DMS153 treated with DMSO at 0.1 percent for 48 hours (cell line): Measurements from ENCODE around the gene ANKRD10.

Experiments used
- DNase-seq: peaks from one replicate; lab custom pipeline; 2025; ENCODE audit not compliant: unreplicated experiment; lab: John Stamatoyannopoulos, UW

ANKRD10 gene

DNA sequence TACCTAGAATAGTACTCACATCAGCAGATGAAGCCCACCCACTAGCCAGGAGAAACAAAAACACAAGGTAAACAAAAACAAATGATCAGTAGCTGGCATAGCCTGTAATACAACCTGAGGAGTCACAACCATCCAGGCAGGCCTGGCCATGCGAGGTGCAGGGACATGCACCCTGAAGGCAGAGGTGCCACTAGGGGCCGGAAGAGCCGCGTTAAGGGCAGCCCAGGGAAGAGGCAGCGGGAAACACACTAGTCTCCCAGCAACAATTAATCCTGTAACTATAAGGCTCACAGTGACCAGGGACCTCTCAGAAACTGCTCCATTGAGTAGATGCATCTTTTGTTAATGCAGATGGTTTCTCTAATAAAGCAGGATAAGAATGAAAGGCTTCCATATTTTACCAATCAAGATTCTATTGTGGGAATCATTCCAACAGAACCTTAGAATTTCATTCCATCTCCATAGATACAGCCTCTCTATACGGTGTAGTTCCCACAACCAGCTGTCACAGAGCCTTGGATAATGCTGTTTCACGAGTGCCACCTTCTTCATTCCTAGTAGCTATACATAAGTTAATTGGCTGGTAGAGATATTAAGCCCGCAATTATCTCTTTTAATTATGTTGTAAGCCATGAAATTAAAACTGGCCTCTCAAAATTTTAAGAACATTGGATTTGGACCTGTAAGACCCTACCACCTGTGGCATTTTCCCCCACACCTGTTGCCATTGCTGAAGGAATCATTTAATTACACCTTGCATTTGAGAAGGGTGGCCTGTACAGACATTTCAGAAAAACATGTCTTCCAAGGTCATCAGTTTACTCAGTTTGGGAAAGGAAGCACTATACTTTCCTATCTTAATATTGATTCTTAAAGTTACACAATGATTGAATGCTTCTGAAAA, 28.7 kb downstream of the ANKRD10 start:
- no peak for DNase-seq

DNA sequence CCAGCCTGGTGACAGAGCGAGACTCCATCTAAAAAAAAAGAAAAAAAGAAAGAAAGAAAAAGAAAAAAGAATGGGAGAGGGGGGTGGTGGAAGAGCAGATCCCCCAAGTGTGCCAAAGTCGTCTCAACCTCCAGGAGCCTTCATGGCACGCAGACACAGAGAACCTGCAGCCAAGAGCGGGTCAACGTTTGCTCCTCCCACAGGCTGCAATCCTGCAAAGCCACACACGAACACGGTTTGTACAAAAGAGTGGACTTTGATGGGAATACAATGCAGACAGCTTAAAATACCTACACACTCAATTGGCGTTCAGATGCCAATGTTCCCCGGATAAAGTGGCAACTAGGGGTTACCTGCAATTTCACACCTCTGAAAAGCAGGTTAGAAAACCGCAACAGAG, 29.4 kb downstream of the ANKRD10 start:
- no peak for DNase-seq

DNA sequence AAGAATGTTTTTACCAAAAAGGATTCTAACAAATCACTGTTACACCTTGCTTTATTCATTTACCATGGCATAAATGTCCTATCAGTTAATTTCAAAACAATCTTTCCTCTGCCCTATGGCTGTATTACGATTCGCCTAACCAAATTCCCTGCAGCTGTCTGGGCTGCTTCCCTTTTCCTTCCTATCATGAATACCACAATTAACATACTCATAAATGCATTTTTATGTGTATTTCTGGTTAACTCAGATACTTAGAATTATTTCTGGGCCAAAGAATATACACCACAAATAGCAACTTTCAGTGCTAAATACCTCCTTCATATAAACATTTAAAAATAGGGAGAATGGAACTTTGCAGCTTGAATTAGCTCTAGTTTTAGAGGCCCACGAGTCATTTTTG, 30.4 kb downstream of the ANKRD10 start:
- no peak for DNase-seq

DNA sequence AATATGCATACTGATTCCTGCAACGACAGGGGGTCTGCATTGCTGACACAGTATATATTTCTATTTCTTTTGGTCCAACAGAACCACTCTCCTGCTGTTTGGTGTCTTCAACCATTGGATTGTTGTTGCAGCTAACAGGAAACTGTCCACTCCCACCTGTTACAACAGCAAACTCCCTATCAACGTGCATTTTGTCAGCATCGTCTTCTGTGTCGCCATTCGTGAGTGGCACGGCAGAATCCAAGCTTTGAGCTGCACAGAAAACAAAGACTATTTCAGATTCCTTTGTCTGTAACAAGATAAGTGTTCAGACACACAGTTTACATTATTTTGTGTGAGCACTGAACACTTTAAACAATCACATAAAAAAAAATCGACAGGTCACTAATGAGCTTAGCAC, 31.3 kb downstream of the ANKRD10 start:
- no peak for DNase-seq

DNA sequence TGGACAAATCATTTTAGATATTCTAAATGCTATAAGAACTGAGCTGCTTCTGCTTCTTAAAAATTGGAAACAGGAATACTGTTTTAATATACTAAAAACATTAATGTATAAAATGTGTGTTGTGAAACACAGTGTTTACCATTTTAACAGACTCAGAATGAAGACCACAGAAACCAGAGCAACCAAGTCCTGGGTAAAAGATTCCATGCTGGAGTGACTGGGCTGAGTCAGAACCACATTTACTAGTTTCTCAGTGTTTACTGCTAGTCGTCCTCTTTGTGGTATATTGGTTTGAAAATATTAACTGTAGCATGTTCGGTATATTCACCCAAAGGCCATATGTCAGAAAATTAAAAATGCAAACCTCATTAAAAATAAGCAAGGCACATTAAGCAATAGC, 31.9 kb downstream of the ANKRD10 start:
- DNase-seq = no peak

DNA sequence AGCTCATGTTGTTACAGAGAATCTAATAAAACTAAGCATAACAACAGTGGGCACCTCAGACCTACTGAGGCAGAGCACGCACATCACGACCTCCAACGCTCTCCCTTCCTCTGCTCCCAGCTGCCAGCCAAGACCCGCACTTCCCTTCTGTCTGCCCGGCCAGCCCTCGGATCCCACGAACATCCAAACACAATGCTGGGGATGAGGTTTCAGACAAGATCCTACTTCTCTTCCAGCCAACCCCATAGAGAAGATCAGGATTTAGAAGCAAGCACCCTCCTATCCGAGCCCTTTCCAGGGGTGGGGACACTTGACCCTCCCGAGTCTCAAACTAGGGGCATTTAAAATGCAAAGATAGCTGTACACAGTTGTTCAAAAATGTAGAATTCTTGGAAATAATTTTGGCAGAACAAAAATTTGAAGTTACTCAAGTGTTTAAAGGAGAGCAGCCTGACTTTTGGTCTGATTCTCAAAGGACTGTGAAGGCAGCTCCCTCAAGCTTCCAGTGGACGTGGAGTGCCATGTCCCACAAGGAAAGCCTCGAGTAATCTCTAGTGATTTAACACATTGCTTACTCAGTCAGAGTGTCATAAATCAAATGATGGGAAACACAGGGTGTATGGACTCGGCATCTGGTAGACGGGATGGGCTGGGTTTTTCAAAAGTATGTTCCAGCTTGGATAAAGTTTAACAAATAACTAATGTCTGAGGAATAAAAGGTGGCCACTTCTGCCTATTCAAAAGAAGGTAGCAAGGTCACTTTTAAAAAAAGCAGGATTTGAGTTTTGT, 32.8 kb downstream of the ANKRD10 start:
- DNase-seq = no peak

DNA sequence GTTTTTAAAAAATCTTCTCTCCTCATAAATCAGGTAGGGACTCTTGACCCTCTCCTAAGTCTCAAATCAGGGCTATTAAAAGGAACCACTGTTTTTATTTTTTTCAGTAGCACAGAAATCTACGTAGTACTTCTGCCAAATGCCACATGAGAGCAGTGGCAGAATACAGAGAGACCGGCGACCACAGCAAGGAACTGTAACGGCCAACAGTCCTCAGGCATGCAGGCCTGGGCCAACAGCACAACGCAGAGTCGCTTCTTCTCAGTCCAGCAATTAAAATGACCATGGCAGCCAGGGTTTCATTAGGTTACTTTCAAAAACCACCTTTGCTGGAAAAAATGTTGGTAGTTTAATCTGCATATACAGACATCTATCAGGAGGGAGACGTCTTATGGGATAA, 34.2 kb downstream of the ANKRD10 start:
- no peak for DNase-seq

DNA sequence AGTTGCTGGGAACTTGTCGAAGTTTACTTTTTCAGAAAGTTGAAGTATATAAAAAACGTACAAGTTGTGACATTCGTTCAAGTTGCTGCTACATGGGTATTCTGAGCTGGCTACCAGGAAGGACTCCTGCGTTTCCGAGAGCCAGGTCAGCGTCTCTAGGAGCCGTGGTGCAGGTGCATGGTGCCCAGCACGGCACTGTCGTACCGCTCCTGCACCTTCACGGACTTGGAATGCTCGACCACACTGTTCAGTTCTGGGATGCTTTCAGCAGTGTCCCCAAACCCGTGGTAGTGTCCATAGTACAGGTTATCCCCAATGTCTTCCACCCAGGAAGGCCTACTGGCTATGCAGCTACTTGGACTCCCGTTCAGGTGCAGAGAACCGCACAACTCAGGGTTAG, 35.4 kb downstream of the ANKRD10 start:
- DNase-seq = no peak

DNA sequence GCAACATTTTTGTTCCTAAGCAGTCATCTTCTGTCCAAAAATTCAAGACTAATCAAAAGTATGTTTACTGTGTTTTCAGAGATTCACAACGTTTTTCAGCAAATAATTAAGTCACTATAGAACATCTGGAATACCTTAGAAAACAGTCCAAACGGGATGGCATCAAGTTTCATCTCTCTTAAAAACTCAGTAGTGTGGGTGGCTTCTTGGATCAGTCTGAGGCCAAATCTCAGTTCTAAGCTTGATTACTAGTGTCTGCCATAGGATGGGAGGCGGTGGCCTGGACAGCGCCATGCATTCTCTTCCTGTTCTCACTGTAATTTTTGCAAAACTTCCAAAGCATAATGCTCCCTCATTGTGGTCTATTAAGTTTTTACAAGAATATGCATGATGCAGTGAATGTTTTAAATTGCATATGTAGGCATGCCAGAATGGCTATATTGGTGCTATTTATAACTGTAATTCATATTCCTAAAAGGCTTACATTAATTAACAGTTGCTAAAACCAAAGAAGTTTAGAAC, 37.1 kb downstream of the ANKRD10 start:
- DNase-seq = no peak

DNA sequence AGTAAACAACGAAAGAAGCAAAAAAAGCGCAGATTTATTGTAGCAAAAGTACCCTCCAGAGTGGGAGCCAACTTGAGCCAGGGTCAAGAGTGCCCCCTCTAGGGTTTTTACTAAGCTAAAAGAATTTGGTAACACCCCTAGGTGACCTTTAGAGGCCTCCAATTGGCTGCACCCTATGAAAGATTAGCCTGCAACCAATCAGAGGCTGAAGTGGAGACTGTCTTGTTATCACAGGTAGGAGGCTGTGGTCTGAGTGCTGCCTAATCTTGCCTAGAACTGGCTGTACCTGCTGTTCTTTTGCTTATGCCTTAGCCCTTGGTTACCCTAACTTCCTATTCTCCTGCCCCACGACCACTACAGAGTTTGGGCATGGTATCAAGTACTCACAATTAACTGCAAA, 38.3 kb downstream of the ANKRD10 start:
- no peak for DNase-seq

DNA sequence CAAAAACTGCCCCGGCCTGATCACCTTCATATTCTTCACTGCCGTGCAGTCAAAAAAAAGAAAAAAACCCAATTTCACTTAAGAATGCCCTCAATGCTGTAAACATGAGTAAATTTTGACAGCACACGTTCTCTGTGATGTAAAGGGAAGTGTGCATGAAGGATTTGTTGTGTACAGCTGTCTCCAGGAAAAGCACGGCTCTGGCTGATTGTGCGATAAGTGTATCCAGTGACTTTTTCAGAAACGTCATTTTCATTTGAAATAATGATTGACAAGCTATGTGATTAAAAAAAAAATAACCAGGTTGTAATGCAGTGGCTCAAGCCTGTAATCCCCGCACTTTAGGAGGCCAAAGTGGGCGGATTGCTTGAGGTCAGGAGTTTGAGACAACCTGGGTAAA, 39.6 kb downstream of the ANKRD10 start:
- DNase-seq = no peak

DNA sequence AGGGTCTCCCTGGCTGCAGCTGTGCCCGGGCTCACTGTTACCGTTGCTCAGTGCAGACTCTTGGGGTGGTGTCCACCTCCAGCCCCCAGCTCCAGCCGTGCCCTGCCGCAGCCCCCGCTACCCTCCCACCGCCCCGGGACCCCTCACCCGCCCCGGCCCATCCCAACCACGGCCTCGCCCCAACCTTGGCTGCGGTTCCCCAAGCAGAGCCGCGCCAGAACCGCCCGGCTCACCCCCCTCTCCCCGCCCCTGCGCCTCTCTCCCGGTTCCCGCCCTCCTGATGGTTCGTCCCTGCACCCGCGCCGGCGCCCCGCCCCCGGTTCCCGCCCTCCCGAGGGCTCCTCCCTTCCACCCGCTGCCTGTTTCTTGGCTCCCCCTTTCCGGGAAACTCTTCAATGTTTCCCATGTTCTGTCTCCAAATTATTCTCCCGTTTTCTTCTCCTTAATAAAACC, 40.3 kb downstream of the ANKRD10 start:
- DNase-seq = peak; percentile 32

DNA sequence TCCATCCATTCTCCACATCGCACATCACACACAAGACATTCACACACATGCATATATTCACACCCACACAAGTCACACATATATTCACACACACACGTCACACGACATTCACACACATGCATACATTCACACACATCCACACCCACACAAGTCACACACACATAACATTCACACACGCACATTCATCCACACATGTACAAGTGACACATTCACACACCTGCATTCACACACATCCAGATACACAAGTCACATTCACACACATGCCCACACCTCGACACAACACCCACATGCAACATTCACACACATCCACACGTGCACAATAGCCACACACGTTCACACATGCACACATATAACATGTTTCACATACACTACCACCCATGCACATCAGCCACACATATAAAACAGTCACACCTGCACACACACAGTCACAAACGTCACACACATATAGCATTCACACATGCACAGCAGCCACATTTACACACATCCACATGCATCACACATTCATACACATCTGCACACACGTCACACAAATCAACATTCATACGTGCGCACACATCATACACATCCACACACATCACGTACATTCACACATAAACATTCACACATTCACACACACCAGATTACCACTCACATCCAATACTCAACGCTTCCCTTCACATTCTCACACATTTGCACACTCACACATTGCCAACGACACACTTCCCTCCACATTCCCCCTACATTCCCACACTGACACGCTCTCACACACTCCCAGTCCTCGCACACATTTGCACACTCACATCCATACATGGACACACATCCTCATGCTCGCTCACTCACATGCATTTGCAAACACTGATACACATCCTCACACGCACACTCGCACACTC, 41.0 kb downstream of the ANKRD10 start:
- no peak for DNase-seq

DNA sequence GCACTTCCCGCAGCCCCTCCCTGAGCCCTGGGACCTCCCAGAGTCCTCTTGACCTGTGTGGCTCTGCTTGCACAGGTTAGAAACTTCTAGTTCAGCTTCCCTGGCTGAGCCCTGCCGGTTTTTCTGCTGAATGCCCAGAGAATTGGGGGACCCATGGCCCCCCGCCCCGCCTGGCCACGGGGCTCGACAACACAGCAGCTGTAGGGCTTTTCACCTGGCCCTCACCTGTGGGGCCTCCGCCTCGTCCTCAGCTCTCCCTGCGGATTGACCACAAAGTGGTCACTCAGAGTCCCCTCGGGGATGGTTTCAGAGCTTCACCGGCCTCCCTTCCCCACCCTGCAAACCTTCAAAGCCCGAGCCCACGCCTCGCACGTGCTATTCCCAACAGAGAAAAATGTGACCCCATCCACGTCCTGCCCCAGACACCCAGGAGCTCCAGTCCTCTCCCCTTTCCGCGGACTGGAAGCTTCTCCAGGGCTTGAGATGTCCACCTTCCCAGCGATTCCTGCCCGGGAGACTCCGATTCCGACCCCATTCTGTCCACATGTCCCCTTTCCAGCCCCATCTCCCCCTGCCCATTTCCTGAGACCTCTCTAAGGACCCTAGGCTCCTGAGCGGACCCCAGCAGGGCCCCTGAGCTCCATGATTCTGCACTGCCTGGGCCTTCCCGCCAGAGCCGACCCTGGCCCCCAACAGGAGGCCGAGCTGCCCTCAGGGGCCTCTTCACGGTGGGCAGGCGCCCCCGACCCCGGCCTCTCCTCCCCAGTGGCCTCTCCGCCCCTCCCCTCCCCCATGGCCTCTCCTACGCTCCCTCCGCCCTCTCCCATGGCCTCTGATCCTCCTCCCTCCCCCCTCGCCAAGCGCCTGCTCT, 41.9 kb downstream of the ANKRD10 start:
- DNase-seq = no peak

DNA sequence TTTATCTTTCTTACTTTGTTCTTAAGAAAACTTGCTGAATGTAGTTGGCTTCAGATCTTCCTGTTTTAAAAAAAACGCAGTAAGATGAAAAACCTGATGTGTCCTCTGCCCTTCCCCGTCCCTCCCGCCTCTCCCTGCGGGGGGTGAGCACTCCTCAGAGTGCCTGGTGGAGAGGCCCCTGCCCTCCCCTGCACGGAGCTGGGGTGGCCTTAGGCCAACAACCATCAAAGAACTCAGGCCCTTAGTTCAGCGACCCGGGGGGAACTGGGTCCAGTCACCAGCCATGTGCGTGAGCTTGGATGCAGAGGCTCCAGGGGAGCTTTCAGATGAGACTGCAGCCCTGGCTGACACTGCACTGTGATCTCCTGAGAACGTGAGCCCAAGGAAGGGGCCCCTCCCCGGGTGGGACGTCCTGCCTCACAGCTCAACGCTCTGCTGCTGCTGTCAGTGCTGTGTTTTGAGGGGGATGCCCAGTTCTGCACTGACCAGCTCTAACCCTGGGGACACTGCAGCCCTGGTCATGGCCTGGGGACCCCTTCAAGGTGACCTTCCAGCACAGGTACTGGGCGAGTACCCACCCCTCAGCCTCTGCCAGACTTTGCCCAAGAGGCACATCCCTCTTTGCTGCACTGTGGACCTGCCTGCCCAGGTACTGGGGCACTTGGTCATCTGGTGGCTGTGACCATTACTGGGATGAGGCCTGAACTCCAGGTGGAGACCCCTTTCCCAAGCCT, 42.7 kb downstream of the ANKRD10 start:
- no peak for DNase-seq

DNA sequence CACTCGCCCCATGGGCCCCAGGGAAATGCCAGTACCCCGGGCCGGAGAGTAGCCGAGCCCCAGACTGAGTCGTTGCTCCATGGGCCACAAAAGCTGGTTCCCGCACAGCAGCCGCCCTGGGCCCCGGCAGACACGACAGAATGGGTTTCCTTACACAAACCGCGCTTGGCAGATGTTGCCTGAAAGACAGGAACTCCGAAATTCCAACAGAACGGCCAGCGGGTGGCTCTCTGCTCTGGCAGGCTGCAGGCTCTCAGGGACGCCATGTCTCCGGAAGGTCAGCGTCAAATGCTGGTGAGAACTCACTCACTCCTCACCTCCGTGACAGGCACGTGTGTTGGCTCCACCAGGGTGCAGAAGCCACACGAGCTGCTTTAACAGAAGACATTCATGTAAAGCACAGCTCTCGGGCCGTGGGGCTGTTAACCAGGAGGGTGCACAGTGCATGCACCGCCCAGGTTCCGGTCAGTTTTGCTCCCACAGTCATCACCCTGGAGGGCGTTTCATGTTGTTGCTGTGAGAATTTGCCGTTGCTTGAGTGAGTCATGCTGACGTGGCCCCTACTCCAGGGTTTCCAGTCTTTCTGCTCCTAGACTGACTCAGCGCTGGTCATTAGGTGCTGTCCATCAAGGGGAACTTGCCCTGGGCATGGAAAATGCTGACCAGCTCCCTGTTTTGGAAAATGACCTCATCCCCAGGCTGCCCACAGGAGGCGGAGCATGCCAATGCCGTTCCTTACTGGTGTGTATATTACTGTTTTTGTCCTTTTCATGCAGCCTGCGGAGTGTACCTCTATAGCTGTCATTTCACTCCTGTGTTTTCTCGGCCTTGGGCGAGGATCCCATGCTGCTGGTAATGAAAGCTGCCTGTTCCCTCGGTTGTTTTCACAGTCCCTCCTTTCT, 44.8 kb downstream of the ANKRD10 start:
- DNase-seq = peak; percentile 34

DNA sequence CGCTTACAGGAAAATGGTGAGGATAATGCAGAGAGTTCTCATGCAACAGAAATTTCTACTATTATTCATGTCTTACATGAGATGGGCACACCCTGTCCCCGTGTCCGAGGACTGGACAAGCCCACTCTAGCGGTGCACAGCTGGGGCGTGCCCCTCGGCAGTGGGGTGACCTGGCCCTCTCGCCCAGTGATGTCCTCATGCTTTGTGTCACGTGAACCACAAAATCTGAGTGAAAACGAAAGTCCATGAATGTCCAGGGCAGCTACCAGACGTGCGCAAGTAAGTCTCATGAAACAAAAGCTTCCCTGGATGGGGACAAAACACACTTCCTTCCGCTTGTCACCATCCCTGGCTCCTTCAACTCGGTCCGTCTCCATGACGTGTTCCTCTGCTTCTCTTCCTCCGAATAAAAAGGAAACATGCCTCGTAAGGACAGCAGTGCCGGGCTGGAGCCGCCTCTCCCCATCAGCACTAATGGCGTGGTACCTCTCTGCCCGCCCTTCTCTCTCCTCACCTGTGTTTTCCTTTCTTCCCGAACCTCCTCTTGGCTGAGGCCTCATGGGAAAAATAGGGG, 45.6 kb downstream of the ANKRD10 start:
- peak; percentile 24 for DNase-seq

DNA sequence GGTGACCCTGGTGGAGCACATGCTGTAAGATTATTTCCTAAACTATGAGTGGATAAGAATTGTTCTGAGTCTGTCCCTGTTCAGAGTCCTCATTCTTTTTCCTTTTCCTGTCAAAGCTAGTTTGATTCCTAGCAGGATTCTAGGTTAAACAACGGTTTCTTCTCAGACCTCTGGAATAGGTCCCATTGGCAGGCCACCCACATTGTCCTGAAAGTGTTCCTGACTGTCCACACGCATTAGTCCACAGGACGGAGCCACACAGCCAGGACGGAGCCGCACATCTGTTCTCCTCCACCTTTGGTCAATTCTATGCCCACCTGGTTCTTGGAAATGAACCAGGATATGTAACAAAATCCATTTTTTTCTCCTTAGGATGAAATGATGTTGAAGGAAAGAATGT, 46.1 kb downstream of the ANKRD10 start:
- DNase-seq = no peak
